ENCODE measurements around the gene ADGRA1. TPM values are rescaled to one million over a fixed set of nuclear protein-coding genes. Genes with fewer than 3 reads are reported as not detected.

The ADGRA1 gene
- total and polyA plus RNA-seq, 2 donors (not counting 1 experiment from before 2014, with no cell fraction given): not detected

DNA sequence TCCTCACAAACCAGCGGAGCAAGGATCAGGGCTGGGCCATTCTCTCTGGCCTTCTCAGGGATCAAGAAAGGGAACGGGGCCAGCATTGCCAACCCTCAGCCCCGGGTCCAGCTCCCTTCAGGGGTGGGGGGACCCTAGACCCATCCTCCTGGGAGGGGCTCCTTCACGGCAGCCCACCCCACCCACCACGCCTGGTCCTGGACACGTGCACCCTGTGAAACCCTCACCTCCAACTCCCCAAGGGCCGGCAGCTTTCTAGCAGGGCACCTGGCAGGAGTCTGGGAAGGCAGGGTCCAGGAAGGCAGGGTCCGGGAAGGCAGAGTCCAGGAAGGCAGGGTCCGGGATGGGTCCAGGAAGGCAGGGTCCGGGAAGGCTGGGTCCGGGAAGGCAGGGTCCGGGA is 46.6 kb upstream of the ADGRA1 start:
- no peak overlapping the region for H2AFZ ChIP-seq (ENCODE audit: low read length)
- H3K4me1 ChIP-seq (ENCODE audit: control insufficient read depth, extremely low read depth, insufficient read depth, low read length): no peaks in the 10 kb centered on the region
- H3K9ac ChIP-seq (ENCODE audit: insufficient read depth, low read length): no peak overlapping the region
- TF ChIP-seq, protein P1, sequence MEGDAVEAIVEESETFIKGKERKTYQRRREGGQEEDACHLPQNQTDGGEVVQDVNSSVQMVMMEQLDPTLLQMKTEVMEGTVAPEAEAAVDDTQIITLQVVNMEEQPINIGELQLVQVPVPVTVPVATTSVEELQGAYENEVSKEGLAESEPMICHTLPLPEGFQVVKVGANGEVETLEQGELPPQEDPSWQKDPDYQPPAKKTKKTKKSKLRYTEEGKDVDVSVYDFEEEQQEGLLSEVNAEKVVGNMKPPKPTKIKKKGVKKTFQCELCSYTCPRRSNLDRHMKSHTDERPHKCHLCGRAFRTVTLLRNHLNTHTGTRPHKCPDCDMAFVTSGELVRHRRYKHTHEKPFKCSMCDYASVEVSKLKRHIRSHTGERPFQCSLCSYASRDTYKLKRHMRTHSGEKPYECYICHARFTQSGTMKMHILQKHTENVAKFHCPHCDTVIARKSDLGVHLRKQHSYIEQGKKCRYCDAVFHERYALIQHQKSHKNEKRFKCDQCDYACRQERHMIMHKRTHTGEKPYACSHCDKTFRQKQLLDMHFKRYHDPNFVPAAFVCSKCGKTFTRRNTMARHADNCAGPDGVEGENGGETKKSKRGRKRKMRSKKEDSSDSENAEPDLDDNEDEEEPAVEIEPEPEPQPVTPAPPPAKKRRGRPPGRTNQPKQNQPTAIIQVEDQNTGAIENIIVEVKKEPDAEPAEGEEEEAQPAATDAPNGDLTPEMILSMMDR (conservative IDR thresholded peaks at IDR 0.05 in 1 of 2, IDR thresholded peaks at IDR 0.05 in 1 of 2; ENCODE audit: low read depth in 1 of 2, low read length in 2 of 2): no peak
- TF ChIP-seq EZH2 (IDR thresholded peaks at IDR 0.05; ENCODE audit: low read length, missing control alignments): no peak
- no peaks in the 10 kb centered on the region for H3K9me3 ChIP-seq (ENCODE audit: control insufficient read depth, insufficient read depth, low read depth, low read length)
- H3K4me3 ChIP-seq (replicated peaks in 1 of 4; ENCODE audit: control extremely low read depth in 1 of 4, insufficient read depth in 1 of 4, low read depth in 3 of 4, low read length in 4 of 4): no peak overlapping the region
- H3K27ac ChIP-seq (ENCODE audit: insufficient read depth, low read length): no peak overlapping the region
- DNase-seq (ENCODE audit: low read depth in 2 of 2): no peak
- no peaks in the 10 kb centered on the region for H3K79me2 ChIP-seq (ENCODE audit: control insufficient read depth, insufficient read depth, low read length)
- H4K20me1 ChIP-seq (ENCODE audit: control insufficient read depth, extremely low read depth, insufficient read depth, low read length): no peaks in the 10 kb centered on the region
- no peaks in the 10 kb centered on the region for H3K36me3 ChIP-seq (ENCODE audit: control insufficient read depth, insufficient read depth, low read length)
- H3K4me2 ChIP-seq (ENCODE audit: extremely low read depth, insufficient read depth, low read length): no peak overlapping the region
- H3K27me3 ChIP-seq (ENCODE audit: control insufficient read depth, insufficient read depth, low read length): no peaks in the 10 kb centered on the region

DNA sequence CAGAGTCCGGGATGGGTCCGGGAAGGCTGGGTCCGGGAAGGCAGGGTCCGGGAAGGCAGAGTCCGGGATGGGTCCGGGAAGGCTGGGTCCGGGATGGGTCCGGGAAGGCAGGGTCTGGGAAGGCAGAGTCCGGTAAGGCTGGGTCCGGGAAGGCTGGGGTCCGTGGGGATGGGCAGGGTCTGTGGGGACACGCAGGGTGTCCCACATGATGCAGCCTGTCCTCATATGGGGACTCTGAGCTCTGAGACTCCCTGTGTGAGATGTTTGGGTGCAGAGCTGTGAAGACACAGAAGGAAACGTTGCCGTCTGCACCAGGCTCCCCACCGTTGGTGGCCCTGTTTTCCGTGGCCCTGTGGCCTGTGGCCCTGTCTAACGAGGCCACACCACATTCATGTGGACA is 45.7 kb upstream of the ADGRA1 start:
- Histone ChIP-seq H3K9ac (ENCODE audit: insufficient read depth, low read length) (no peak overlapping the region), H3K27me3 (ENCODE audit: control insufficient read depth, insufficient read depth, low read length) (no peaks in the 10 kb centered on the region), H4K20me1 (ENCODE audit: control insufficient read depth, extremely low read depth, insufficient read depth, low read length) (no peaks in the 10 kb centered on the region), H3K27ac (ENCODE audit: insufficient read depth, low read length) (no peak overlapping the region), H2AFZ (ENCODE audit: low read length) (no peak overlapping the region), H3K4me3 (replicated peaks in 1 of 4; ENCODE audit: control extremely low read depth in 1 of 4, insufficient read depth in 1 of 4, low read depth in 3 of 4, low read length in 4 of 4) (no peak overlapping the region), H3K4me2 (ENCODE audit: extremely low read depth, insufficient read depth, low read length) (no peak overlapping the region), H3K79me2 (ENCODE audit: control insufficient read depth, insufficient read depth, low read length) (no peaks in the 10 kb centered on the region), H3K36me3 (ENCODE audit: control insufficient read depth, insufficient read depth, low read length) (no peaks in the 10 kb centered on the region), H3K9me3 (ENCODE audit: control insufficient read depth, insufficient read depth, low read depth, low read length) (no peaks in the 10 kb centered on the region), H3K4me1 (ENCODE audit: control insufficient read depth, extremely low read depth, insufficient read depth, low read length) (no peaks in the 10 kb centered on the region)
- no peak for DNase-seq (ENCODE audit: low read depth in 2 of 2)
- TF ChIP-seq, protein P1 (conservative IDR thresholded peaks at IDR 0.05 in 1 of 2, IDR thresholded peaks at IDR 0.05 in 1 of 2; ENCODE audit: low read depth in 1 of 2, low read length in 2 of 2): no peak
- no peak for TF ChIP-seq EZH2 (IDR thresholded peaks at IDR 0.05; ENCODE audit: low read length, missing control alignments)

DNA sequence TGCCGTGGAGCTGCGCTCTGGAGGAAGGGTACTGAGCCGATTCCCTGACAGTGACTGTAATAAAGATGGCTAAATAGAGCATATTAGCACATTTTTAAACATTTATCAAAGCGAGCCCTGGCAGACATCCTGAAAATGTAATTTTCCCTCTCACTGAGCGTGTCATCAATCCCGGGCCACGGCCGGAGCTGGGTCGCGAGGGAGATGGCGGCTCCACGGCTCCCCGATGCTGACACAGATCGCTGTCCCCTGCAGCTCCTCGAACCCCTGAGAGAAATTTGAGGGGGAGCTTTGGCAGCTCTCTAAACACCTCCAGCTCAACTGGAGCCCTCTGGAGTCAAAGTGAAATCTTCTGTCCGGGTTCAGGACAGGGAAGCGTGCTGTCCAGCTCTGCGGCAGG is 44.9 kb upstream of the ADGRA1 start:
- no peak overlapping the region for H3K4me2 ChIP-seq (ENCODE audit: extremely low read depth, insufficient read depth, low read length)
- no peak overlapping the region for H2AFZ ChIP-seq (ENCODE audit: low read length)
- H3K4me1 ChIP-seq (ENCODE audit: control insufficient read depth, extremely low read depth, insufficient read depth, low read length): no peaks in the 10 kb centered on the region
- no peaks in the 10 kb centered on the region for H3K36me3 ChIP-seq (ENCODE audit: control insufficient read depth, insufficient read depth, low read length)
- H3K9me3 ChIP-seq (ENCODE audit: control insufficient read depth, insufficient read depth, low read depth, low read length): no peaks in the 10 kb centered on the region
- no peaks in the 10 kb centered on the region for H4K20me1 ChIP-seq (ENCODE audit: control insufficient read depth, extremely low read depth, insufficient read depth, low read length)
- no peak overlapping the region for H3K27ac ChIP-seq (ENCODE audit: insufficient read depth, low read length)
- no peaks in the 10 kb centered on the region for H3K27me3 ChIP-seq (ENCODE audit: control insufficient read depth, insufficient read depth, low read length)
- H3K79me2 ChIP-seq (ENCODE audit: control insufficient read depth, insufficient read depth, low read length): no peaks in the 10 kb centered on the region
- TF ChIP-seq EZH2 (IDR thresholded peaks at IDR 0.05; ENCODE audit: low read length, missing control alignments): no peak
- TF ChIP-seq, protein P1 (conservative IDR thresholded peaks at IDR 0.05 in 1 of 2, IDR thresholded peaks at IDR 0.05 in 1 of 2; ENCODE audit: low read depth in 1 of 2, low read length in 2 of 2): no peak
- no peak overlapping the region for H3K9ac ChIP-seq (ENCODE audit: insufficient read depth, low read length)
- DNase-seq (ENCODE audit: low read depth in 2 of 2): no peak
- no peak overlapping the region for H3K4me3 ChIP-seq (replicated peaks in 1 of 4; ENCODE audit: control extremely low read depth in 1 of 4, insufficient read depth in 1 of 4, low read depth in 3 of 4, low read length in 4 of 4)
